Naive thymus-derived CD4-positive, alpha-beta T cell (primary cell): Measurements from ENCODE around the gene DAAM1. TPM values are rescaled to one million over a fixed set of nuclear protein-coding genes. Genes with fewer than 3 reads are reported as not detected.

Experiments
- ATAC-seq: fragments of 150-1000 bp; cut with Tn5 transposase; 2 replicates; pipeline ENCODE4 v1.10.0; 2021; ENCODE audit warnings: mild to moderate bottlenecking, moderate library complexity
- CTCF ChIA-PET: fragments of 350-600 bp; sonication (Branson Sonifier 250); formaldehyde crosslinking; loops from one replicate; lab custom pipeline; 2021; ENCODE audit warnings: antibody characterized with exemption; lab: Charles Lee
- POLR2A ChIA-PET: fragments of 350-600 bp; sonication (Branson Sonifier 250); formaldehyde crosslinking; loops from one replicate; lab custom pipeline; 2021; ENCODE audit warnings: antibody characterized with exemption, inconsistent platforms; lab: Charles Lee
- DNase-seq, 9 donors: peaks; one replicate each; pipeline versions ENCODE4 v3.0.0 to v3.0.0-alpha.2; 2020 to 2022; ENCODE audit warnings: mixed read lengths in 1 of 9
- H3K27ac ChIP-seq: one replicate; pipeline ENCODE4 v1.7.0; 2013; ENCODE audit warnings: mild to moderate bottlenecking, low read depth, low read length, moderate library complexity
- H3K27me3 ChIP-seq, 2 donors: one replicate each; pipeline ENCODE4 v1.7.0; 2013; ENCODE audit warnings: low read length in 2 of 2, mild to moderate bottlenecking in 2 of 2, moderate library complexity in 2 of 2; ENCODE audit not compliant: control insufficient read depth in 2 of 2, insufficient read depth in 2 of 2
- H3K36me3 ChIP-seq, 3 experiments: 1 replicate in 2 of 3; 2 replicates in 1 of 3; pipeline ENCODE4 v1.7.0; 2013; ENCODE audit warnings: low read length in 3 of 3, mild to moderate bottlenecking in 3 of 3, moderate library complexity in 1 of 3; ENCODE audit not compliant: insufficient read depth in 3 of 3, control insufficient read depth in 2 of 3
- H3K4me1 ChIP-seq, 2 donors: one replicate each; pipeline ENCODE4 v1.7.0; 2013; ENCODE audit warnings: low read length in 2 of 2, mild to moderate bottlenecking in 2 of 2, moderate library complexity in 1 of 2; ENCODE audit not compliant: control insufficient read depth in 2 of 2, insufficient read depth in 2 of 2
- H3K4me3 ChIP-seq: 2 replicates; pipeline ENCODE4 v1.7.0; 2013; ENCODE audit warnings: mild to moderate bottlenecking, low read length
- H3K9me3 ChIP-seq, 3 experiments: 1 replicate in 2 of 3; 2 replicates in 1 of 3; pipeline ENCODE4 v1.7.0; 2013; ENCODE audit warnings: low read length in 3 of 3; ENCODE audit not compliant: control insufficient read depth in 2 of 3
- H3K27ac Mint-ChIP-seq, 9 donors: one replicate each; pipeline ENCODE4 v1.8.0; 2020 to 2022; ENCODE audit warnings: mixed read lengths in 9 of 9, mild to moderate bottlenecking in 8 of 9, moderate library complexity in 5 of 9, inconsistent platforms in 2 of 9
- H3K27me3 Mint-ChIP-seq, 5 donors: one replicate each; pipeline ENCODE4 v1.8.0; 2021 to 2022; ENCODE audit warnings: mixed read lengths in 5 of 5, mild to moderate bottlenecking in 1 of 5
- H3K36me3 Mint-ChIP-seq, 5 donors: one replicate each; pipeline ENCODE4 v1.8.0; 2020 to 2022; ENCODE audit warnings: mixed read lengths in 5 of 5, mild to moderate bottlenecking in 3 of 5, inconsistent platforms in 1 of 5
- H3K4me1 Mint-ChIP-seq, 7 donors: one replicate each; pipeline ENCODE4 v1.8.0; 2020 to 2022; ENCODE audit warnings: mixed read lengths in 7 of 7, mild to moderate bottlenecking in 3 of 7, inconsistent platforms in 1 of 7
- H3K4me3 Mint-ChIP-seq, 10 donors: one replicate each; pipeline ENCODE4 v1.8.0; 2020 to 2022; ENCODE audit warnings: mild to moderate bottlenecking in 10 of 10, mixed read lengths in 10 of 10, moderate library complexity in 6 of 10, inconsistent platforms in 2 of 10
- H3K9me3 Mint-ChIP-seq, 11 donors: one replicate each; pipeline ENCODE4 v1.8.0; 2020 to 2022; ENCODE audit warnings: mixed read lengths in 11 of 11, mild to moderate bottlenecking in 4 of 11, inconsistent platforms in 1 of 11, moderate library complexity in 1 of 11
- intact Hi-C, 2 donors: fragments of 100-400 bp; cut with micrococcal nuclease; formaldehyde crosslinking; loops; one replicate each; pipeline ENCODE4 v1.15.1; 2023
- polyA plus RNA-seq, 2 donors: library from polyadenylated mRNA; unstranded; fragments of 300-500 nt; fragmentation: Illumina TruSeq; gene quantifications; one replicate each; pipeline ENCODE4 v1.2.3, GENCODE V29; 2021
- total RNA-seq, 6 experiments: library from RNA in 5 of 6; stranded (reverse) in 5 of 6; gene quantifications; 1 replicate in 5 of 6; 2 replicates in 1 of 6; pipeline ENCODE4 v1.2.3 and lab custom pipeline; 2021 to 2026

Gene DAAM1
- total and polyA plus RNA-seq, 7 experiments from 2014 or later, result 5.5 to 21.0 (median 10.8) TPM

GRCh38 chr14:59245809-59246295 is 57.4 kb downstream of the DAAM1 start:
- Histone ChIP-seq H3K4me3 (no peak overlapping the region), H3K27ac (no peak overlapping the region), H3K36me3 (no peaks in the 10 kb centered on the region), H3K9me3 (no peaks in the 10 kb centered on the region), H3K27me3 (no peaks in the 10 kb centered on the region), H3K4me1 (no peaks in the 10 kb centered on the region)
- Mint-ChIP-seq H3K9me3 (peaks cover 0 to 10% (median 0%) of the 10 kb centered on the region in 11 donors), H3K27ac (no peak overlapping the region), H3K4me1 (peaks cover 3 to 15% (median 9%) of the 10 kb centered on the region in 7 donors), H3K4me3 (no peak overlapping the region), H3K27me3 (peaks cover 0 to 2% (median 0%) of the 10 kb centered on the region in 5 donors), H3K36me3 (peaks cover 0 to 26% (median 5%) of the 10 kb centered on the region in 5 donors)
- intact Hi-C loops, result no loop called here
- ChIA-PET CTCF (no interaction called here), POLR2A (no interaction called here)
- DNase-seq (no peak), ATAC-seq (no peak)

- intact Hi-C loops, result no loop called here
- Histone ChIP-seq H3K27me3 (no peaks in the 10 kb centered on the region), H3K4me3 (no peak overlapping the region), H3K36me3 (no peaks in the 10 kb centered on the region), H3K27ac (no peak overlapping the region), H3K4me1 (no peaks in the 10 kb centered on the region), H3K9me3 (no peaks in the 10 kb centered on the region)
- H3K4me3 Mint-ChIP-seq, result no peak overlapping the region
- H3K36me3 Mint-ChIP-seq, result peaks cover 0 to 26% (median 5%) of the 10 kb centered on the region in 5 donors
- H3K9me3 Mint-ChIP-seq, result peaks cover 0 to 10% (median 0%) of the 10 kb centered on the region in 11 donors
- H3K27me3 Mint-ChIP-seq, result peaks cover 0 to 2% (median 0%) of the 10 kb centered on the region in 5 donors
- no peak for DNase-seq
- CTCF ChIA-PET, result no interaction called here
- POLR2A ChIA-PET, result no interaction called here
- no peak overlapping the region for H3K27ac Mint-ChIP-seq
- H3K4me1 Mint-ChIP-seq, result peaks cover 3 to 15% (median 6%) of the 10 kb centered on the region in 7 donors
- no peak for ATAC-seq
Observed at GRCh38 chr14:59246566-59246965, 58.1 kb downstream of the DAAM1 start.

DNA sequence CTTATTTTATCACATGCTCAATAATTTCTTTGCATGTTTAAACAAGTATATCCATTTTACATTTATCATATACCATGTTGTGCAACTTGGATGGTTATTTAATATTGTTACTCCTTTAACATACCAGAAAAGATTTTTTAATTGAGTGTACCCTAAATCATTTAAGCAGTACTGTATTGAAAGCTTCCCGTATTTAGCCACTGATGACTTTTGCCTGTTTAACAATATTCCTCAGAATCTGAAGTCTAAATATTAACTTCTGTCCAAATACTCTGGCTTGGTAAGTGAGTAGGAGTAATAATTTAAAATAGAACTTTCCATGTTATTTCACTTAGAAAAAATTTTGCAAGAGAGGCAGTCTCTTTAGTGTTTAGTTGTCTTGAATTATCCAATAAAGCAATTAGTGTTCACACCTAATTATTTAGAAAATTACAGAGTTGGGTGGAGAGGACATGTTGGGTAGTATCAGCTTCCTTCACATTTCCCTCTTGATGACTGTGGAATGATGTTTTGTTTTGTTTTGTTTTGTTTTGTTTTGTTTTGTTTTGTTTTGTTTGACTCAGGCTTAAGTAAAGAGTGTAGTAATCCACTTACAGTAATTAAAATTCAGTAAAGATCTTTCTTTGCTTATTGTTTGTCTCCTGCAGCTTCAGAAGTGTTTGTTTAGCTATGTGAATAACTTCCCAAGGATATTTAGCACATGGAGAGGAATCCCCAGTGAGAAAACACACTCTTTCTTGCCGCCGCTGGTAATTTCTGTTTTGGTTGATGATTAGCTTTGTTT is 59.5 kb downstream of the DAAM1 start:
- no peak overlapping the region for H3K27ac ChIP-seq
- H3K4me1 Mint-ChIP-seq, result peaks cover 0 to 15% (median 9%) of the 10 kb centered on the region in 7 donors
- H3K9me3 Mint-ChIP-seq, result peaks cover 0 to 10% (median 0%) of the 10 kb centered on the region in 11 donors
- H3K4me3 ChIP-seq, result no peak overlapping the region
- H3K36me3 Mint-ChIP-seq, result peaks cover 0 to 25% (median 5%) of the 10 kb centered on the region in 5 donors
- ATAC-seq, result no peak
- H3K27ac Mint-ChIP-seq, result no peak overlapping the region
- no peak overlapping the region for H3K4me3 Mint-ChIP-seq
- POLR2A ChIA-PET, result no interaction called here
- no peaks in the 10 kb centered on the region for H3K36me3 ChIP-seq
- no peak for DNase-seq
- intact Hi-C loops, result no loop called here
- H3K9me3 ChIP-seq, result no peaks in the 10 kb centered on the region
- CTCF ChIA-PET, result interaction anchor here (0.6 kb wide), 1 partner anchor 1387 kb away, joined by 3 read pairs; no protein-coding TSS in a partner anchor
- H3K27me3 Mint-ChIP-seq, result peaks cover 0 to 2% (median 0%) of the 10 kb centered on the region in 5 donors
- H3K4me1 ChIP-seq, result no peaks in the 10 kb centered on the region
- no peaks in the 10 kb centered on the region for H3K27me3 ChIP-seq

GRCh38 chr14:59249029-59249428 is 60.6 kb downstream of the DAAM1 start:
- Mint-ChIP-seq H3K27me3 (peaks cover 0 to 2% (median 0%) of the 10 kb centered on the region in 5 donors), H3K36me3 (peaks cover 0 to 20% (median 5%) of the 10 kb centered on the region in 5 donors), H3K4me1 (peaks cover 0 to 17% (median 8%) of the 10 kb centered on the region in 7 donors), H3K9me3 (peaks cover 0 to 10% (median 0%) of the 10 kb centered on the region in 11 donors), H3K27ac (no peak overlapping the region), H3K4me3 (no peak overlapping the region)
- DNase-seq (no peak), ATAC-seq (no peak)
- Histone ChIP-seq H3K27ac (no peak overlapping the region), H3K27me3 (no peaks in the 10 kb centered on the region), H3K4me1 (no peaks in the 10 kb centered on the region), H3K9me3 (no peaks in the 10 kb centered on the region), H3K4me3 (no peak overlapping the region), H3K36me3 (no peaks in the 10 kb centered on the region)
- CTCF ChIA-PET, result no interaction called here
- intact Hi-C loops, result no loop called here
- POLR2A ChIA-PET, result no interaction called here

DNA sequence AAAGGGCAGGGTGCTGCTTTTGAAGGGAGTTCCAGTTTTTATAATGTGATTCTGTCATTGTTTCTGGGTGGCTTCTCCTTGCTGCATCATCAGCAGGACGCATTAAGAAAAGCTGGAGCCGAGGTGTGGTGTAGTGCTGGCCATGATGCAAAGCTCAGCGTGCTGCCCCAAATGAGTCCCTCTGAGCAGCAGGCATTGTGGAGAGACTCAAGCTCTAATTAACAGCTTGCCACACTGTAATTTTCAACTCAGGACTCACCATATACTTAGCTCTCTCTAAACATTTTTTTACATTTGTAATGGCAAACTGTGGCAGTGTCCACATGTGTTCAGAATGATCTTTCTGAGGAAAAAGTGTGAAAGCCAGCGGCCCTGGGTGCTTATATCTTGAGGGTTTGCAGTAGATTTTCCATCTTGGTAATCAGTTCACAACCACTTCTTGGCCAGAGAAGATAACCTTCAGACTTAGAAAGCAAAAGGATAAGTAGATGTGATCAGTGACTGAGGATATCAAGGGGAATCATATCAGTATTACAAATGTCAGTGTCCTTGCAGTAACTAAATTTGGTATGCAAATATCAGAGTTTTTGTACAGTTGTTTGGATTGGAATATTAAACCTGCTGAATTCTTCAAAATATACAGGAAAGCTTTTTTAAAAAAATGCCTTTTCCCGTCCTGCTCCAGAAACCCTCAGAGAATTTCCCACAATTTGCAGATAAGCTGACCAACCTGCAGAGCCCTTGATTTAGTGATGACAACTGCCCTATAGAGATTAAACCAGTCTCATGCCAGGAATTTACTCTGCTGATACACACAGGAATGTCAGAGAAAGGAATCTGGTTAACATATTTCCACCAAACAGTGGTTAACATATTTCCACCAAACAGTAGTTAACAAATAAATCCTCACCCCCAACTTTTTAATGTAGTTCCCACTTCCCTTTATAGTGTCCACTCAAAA is 63.6 kb downstream of the DAAM1 start:
- Mint-ChIP-seq H3K27me3 (peaks cover 0 to 2% (median 0%) of the 10 kb centered on the region in 5 donors), H3K36me3 (peaks cover under 1 to 11% (median 5%) of the 10 kb centered on the region in 5 donors), H3K4me1 (peaks cover 0 to 16% (median 0%) of the 10 kb centered on the region in 7 donors), H3K9me3 (no peaks in the 10 kb centered on the region), H3K4me3 (no peak overlapping the region), H3K27ac (no peak overlapping the region)
- no peak for DNase-seq
- Histone ChIP-seq H3K27ac (no peak overlapping the region), H3K27me3 (no peaks in the 10 kb centered on the region), H3K4me3 (no peak overlapping the region), H3K9me3 (no peaks in the 10 kb centered on the region), H3K36me3 (no peaks in the 10 kb centered on the region), H3K4me1 (no peaks in the 10 kb centered on the region)
- ChIA-PET POLR2A (no interaction called here), CTCF (interaction anchor here (0.6 to 0.7 kb wide), 2 partner anchors 116 to 355 kb away, joined by 3 read pairs; no protein-coding TSS in a partner anchor)
- intact Hi-C loops, result no loop called here
- no peak for ATAC-seq

- Histone ChIP-seq H3K4me3 (no peak overlapping the region), H3K36me3 (no peaks in the 10 kb centered on the region), H3K9me3 (no peaks in the 10 kb centered on the region), H3K27ac (no peak overlapping the region), H3K4me1 (no peaks in the 10 kb centered on the region), H3K27me3 (no peaks in the 10 kb centered on the region)
- DNase-seq (no peak), ATAC-seq (no peak)
- Mint-ChIP-seq H3K4me1 (peaks cover 0 to 16% (median 1%) of the 10 kb centered on the region in 7 donors), H3K9me3 (peaks cover 0 to under 1% (median 0%) of the 10 kb centered on the region in 11 donors), H3K27ac (no peak overlapping the region), H3K36me3 (peaks cover 4 to 20% (median 10%) of the 10 kb centered on the region in 5 donors), H3K27me3 (peaks cover 0 to 2% (median 0%) of the 10 kb centered on the region in 5 donors), H3K4me3 (no peak overlapping the region)
- intact Hi-C loops, result no loop called here
- ChIA-PET CTCF (interaction anchor here (0.6 kb wide), 1 partner anchor 117 kb away, joined by 3 read pairs; no protein-coding TSS in a partner anchor), POLR2A (no interaction called here)
Observed at GRCh38 chr14:59252772-59253500, 64.5 kb downstream of the DAAM1 start.
